DND-41 (cell line): ENCODE results near the gene RHBDF2.

Source experiments
- EZH2 ChIP-seq: IDR thresholded peaks from 3 replicates; pipeline ENCODE4 v1.6.1; 2012; ENCODE audit warnings: borderline replicate concordance, low read depth, mild to moderate bottlenecking, moderate library complexity, low read length, inconsistent platforms; ENCODE audit not compliant: severe bottlenecking
- TF ChIP-seq, protein P1 (sequence below): IDR thresholded peaks from 2 replicates; pipeline ENCODE4 v1.5.1; 2012; ENCODE audit warnings: borderline replicate concordance, low read length, moderate library complexity, mild to moderate bottlenecking; ENCODE audit not compliant: poor library complexity, severe bottlenecking; ENCODE audit errors: extremely low read depth

DNA sequence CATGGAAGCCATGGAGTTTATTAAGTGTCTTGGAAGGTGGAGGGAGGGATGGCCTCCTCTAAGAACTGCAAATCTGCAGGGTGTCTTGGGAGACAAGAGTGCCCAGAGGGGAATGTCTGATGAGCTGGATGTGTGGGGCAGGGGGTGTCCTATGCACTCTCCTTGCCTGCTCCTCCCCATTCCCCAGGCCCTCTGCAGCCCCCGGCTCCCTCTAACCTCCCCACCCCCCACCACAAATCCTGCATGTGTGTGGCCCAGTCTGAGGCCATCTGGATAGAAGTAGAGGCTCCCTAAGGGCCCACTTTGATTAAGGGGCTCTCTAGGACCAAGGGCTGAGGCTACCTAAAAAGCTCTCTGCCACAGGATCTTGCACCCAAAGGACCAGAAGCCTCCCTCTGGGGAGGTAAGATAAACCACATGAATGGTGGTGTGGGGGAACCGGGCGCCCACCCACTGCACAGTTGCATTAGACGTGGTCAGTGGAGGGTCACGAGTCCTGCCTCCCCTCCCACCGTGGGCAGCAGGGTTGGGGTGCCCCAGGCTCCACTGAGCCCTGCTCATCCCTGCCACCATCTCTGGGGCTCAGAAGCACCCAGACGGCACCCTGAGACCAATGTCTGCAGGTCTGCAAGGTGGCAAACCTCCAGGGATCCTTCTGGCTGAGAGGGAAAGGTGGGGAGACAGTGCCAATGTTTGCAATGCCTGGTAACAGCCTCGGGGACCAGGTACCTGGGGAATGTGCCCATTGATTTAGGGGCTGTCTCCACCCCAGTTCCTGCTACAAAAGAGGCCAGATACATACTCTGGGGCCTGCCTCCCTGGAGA, 33.2 kb downstream of the RHBDF2 start:
- TF ChIP-seq, protein P1, sequence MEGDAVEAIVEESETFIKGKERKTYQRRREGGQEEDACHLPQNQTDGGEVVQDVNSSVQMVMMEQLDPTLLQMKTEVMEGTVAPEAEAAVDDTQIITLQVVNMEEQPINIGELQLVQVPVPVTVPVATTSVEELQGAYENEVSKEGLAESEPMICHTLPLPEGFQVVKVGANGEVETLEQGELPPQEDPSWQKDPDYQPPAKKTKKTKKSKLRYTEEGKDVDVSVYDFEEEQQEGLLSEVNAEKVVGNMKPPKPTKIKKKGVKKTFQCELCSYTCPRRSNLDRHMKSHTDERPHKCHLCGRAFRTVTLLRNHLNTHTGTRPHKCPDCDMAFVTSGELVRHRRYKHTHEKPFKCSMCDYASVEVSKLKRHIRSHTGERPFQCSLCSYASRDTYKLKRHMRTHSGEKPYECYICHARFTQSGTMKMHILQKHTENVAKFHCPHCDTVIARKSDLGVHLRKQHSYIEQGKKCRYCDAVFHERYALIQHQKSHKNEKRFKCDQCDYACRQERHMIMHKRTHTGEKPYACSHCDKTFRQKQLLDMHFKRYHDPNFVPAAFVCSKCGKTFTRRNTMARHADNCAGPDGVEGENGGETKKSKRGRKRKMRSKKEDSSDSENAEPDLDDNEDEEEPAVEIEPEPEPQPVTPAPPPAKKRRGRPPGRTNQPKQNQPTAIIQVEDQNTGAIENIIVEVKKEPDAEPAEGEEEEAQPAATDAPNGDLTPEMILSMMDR: no peak
- no peak for TF ChIP-seq EZH2
